K562 (cell line): Measurements from ENCODE around the gene PIP4K2A. TPM values are rescaled to one million over a fixed set of nuclear protein-coding genes. Genes with fewer than 3 reads are reported as not detected.

Experiments used
- ATAC-seq: fragments of 200-7000 bp; cut with Tn5 transposase; 3 replicates; pipeline ENCODE4 v1.9.1; 2020; ENCODE audit warnings: moderate library complexity
- BruUV-seq: library from RNA; stranded (reverse); fragments of 400-500 nt; replicated peaks from 2 replicates; lab custom pipeline; 2021; lab: Mats Ljungman, UMichigan
- CTCF ChIA-PET: fragments of 300-600 bp; formaldehyde crosslinking; extraction: SDS; loops from one replicate; lab custom pipeline; 2021; ENCODE audit warnings: low intra/inter-chr PET ratio; lab: Yijun Ruan, JAX
- POLR2A ChIA-PET: fragments of 300-600, 350-650 bp; sonication (Branson Sonifier 250); formaldehyde crosslinking; extraction: SDS; loops from one replicate; lab custom pipeline; 2021; ENCODE audit warnings: antibody characterized with exemption, inconsistent platforms; lab: Yijun Ruan, JAX
- DNase-seq, 4 experiments: peaks; one replicate each; pipeline versions ENCODE4 v3.0.0 to v3.0.0-alpha.2; 2011 to 2018; ENCODE audit warnings: low spot score in 3 of 4, mixed read lengths in 3 of 4; ENCODE audit errors: extremely low read depth in 1 of 4
- FAIRE-seq: peaks from 2 replicates; lab custom pipeline; 2011; peaks lifted over from hg19 to GRCh38; lab: Jason Lieb, UNC
- H2AFZ ChIP-seq: 2 replicates; pipeline ENCODE4 v1.6.0; 2011; ENCODE audit warnings: low read depth, low read length, control low read depth, inconsistent platforms
- H3K27ac ChIP-seq: fragments of 200-600 bp; 3 replicates; pipeline ENCODE4 v1.8.0; 2011; ENCODE audit warnings: low read depth, mild to moderate bottlenecking, control low read depth, inconsistent platforms, low read length, moderate library complexity, mixed read lengths; ENCODE audit errors: extremely low read depth
- H3K27me3 ChIP-seq, 2 experiments: fragments of 300-600 bp in 1 of 2; 2 replicates in 1 of 2; 3 replicates in 1 of 2; pipeline versions ENCODE4 v1.6.0 to v1.8.0; 2011; ENCODE audit warnings: inconsistent platforms in 2 of 2, low read length in 2 of 2, mild to moderate bottlenecking in 1 of 2, mixed read lengths in 1 of 2, moderate library complexity in 1 of 2; ENCODE audit not compliant: control insufficient read depth in 2 of 2, insufficient read depth in 2 of 2
- H3K36me3 ChIP-seq: fragments of 300-600 bp; 3 replicates; pipeline ENCODE4 v1.8.0; 2011; ENCODE audit warnings: mild to moderate bottlenecking, low read length, inconsistent platforms; ENCODE audit not compliant: control insufficient read depth, insufficient read depth
- H3K4me1 ChIP-seq, 2 experiments: fragments of 200-600 bp in 1 of 2; replicated peaks in 1 of 2; 2 replicates in 1 of 2; 3 replicates in 1 of 2; pipeline versions ENCODE4 v1.5.1 to v1.8.0; 2011; ENCODE audit warnings: inconsistent platforms in 2 of 2, low read length in 2 of 2, mild to moderate bottlenecking in 1 of 2, mixed read lengths in 1 of 2, moderate library complexity in 1 of 2; ENCODE audit not compliant: control insufficient read depth in 2 of 2, insufficient read depth in 2 of 2
- H3K4me2 ChIP-seq: 2 replicates; pipeline ENCODE4 v1.6.1; 2011; ENCODE audit warnings: low read length, control low read depth, inconsistent platforms, mixed read lengths; ENCODE audit not compliant: insufficient read depth
- H3K4me3 ChIP-seq: fragments of 200-600 bp; sonication (generic), shearing (Covaris generic); 2 replicates; pipeline ENCODE4 v1.5.1; 2016; ENCODE audit warnings: control low read depth, inconsistent platforms
- H3K79me2 ChIP-seq: fragments of 200-600 bp; 3 replicates; pipeline ENCODE4 v1.8.0; 2011; ENCODE audit warnings: low read length, inconsistent platforms; ENCODE audit not compliant: control insufficient read depth, insufficient read depth
- H3K9ac ChIP-seq, 2 experiments: 2 replicates each; pipeline versions ENCODE4 v1.6.0 to v1.6.1; 2011; ENCODE audit warnings: low read depth in 2 of 2, low read length in 2 of 2, control low read depth in 1 of 2, inconsistent platforms in 1 of 2, mild to moderate bottlenecking in 1 of 2, mixed read lengths in 1 of 2; ENCODE audit not compliant: insufficient read depth in 1 of 2
- H3K9me1 ChIP-seq: one replicate; pipeline ENCODE4 v1.6.0; 2011; ENCODE audit warnings: inconsistent platforms, mild to moderate bottlenecking, low read length, moderate library complexity; ENCODE audit not compliant: control insufficient read depth, insufficient read depth
- H3K9me3 ChIP-seq: replicated peaks from 2 replicates; pipeline ENCODE4 v1.5.1; 2011; ENCODE audit warnings: low read depth, low read length, inconsistent platforms; ENCODE audit not compliant: control insufficient read depth, insufficient read depth
- H4K20me1 ChIP-seq: replicated peaks from 2 replicates; pipeline ENCODE4 v1.6.1; 2011; ENCODE audit warnings: low read length, inconsistent platforms, mixed read lengths; ENCODE audit not compliant: control insufficient read depth, insufficient read depth
- MECOM ChIP-seq: fragments of 250-450 bp; sonication (Bioruptor Pico); IDR thresholded peaks from 2 replicates; pipeline ENCODE4 v1.8.0; 2022; ENCODE audit warnings: inconsistent platforms
- MYC ChIP-seq, 2 experiments: fragments of 250-450 bp in 1 of 2; sonication (Bioruptor Pico) in 1 of 2; IDR thresholded peaks; 2 replicates each; pipeline versions ENCODE4 v1.5.1 to v1.6.1; 2012 to 2021; ENCODE audit warnings: low read depth in 2 of 2, borderline replicate concordance in 1 of 2, improper control_type of control experiment in 1 of 2, low read length in 1 of 2, mild to moderate bottlenecking in 1 of 2, moderate library complexity in 1 of 2
- NRF1 ChIP-seq, 2 experiments: fragments of 450-650 bp; IDR thresholded peaks in 1 of 2; conservative IDR thresholded peaks in 1 of 2; 2 replicates each; pipeline ENCODE4 v1.6.1; 2014; ENCODE audit warnings: mild to moderate bottlenecking in 2 of 2
- ZNF3 ChIP-seq: fragments of 250-450 bp; sonication (Bioruptor Pico); IDR thresholded peaks from 2 replicates; pipeline ENCODE4 v1.5.0; 2021; ENCODE audit warnings: mild to moderate bottlenecking, moderate library complexity
- ZNF766 ChIP-seq: fragments of 200-800 bp; sonication (Bioruptor generic); conservative IDR thresholded peaks from 2 replicates; pipeline ENCODE4 v1.6.1; 2016; ENCODE audit warnings: missing genetic modification characterization, missing compliant biosample characterization
- WGBS: fragments of 100-300 bp; shearing (Covaris generic); methylation state at CpG from one replicate; pipeline ENCODE4 v1.1.6; 2016; ENCODE audit warnings: low coverage, mixed read lengths; ENCODE audit not compliant: insufficient coverage; ENCODE audit errors: missing lambda C conversion rate; 5-methylcytosine and 5-hydroxymethylcytosine counted together
- in situ Hi-C: fragments of 300-500 bp; cut with MboI; formaldehyde crosslinking; loops from 4 replicates; pipeline ENCODE4 v1.15.0; 2018; ENCODE audit warnings: inconsistent platforms, mixed read lengths
- intact Hi-C: fragments of 100-400 bp; cut with micrococcal nuclease; formaldehyde crosslinking; loops from 2 replicates; pipeline ENCODE4 v1.14.2; 2022
- polyA plus RNA-seq, 8 experiments: library from polyadenylated mRNA; depleted of rRNA in 4 of 8; stranded (reverse) in 5 of 8; unstranded in 3 of 8; fragments of >200 nt; fragmentation: Nextera tagmentation in 2 of 8; fragmentation: Illumina TruSeq in 1 of 8; extraction: Ambion mirVana in 2 of 8; extraction: Trizol in 1 of 8; gene quantifications; 2 replicates each; pipeline versions ENCODE4 v1.2.1 to v1.2.3, GENCODE V29; 2011 to 2014; ENCODE audit warnings: inconsistent platforms in 1 of 8, missing spikeins in 1 of 8
- total RNA-seq, 7 experiments: library from RNA; depleted of rRNA in 6 of 7; stranded (reverse); fragments of >200 nt in 6 of 7; fragmentation: Illumina TruSeq in 2 of 7; extraction: Trizol in 2 of 7; gene quantifications; 2 replicates each; pipeline versions ENCODE4 v1.2.1 to v1.2.3, GENCODE V29; 2011 to 2021; ENCODE audit warnings: low replicate concordance in 1 of 7
- TF ChIP-seq, protein P1 (sequence below): fragments of 250-450 bp; sonication (Bioruptor Pico); IDR thresholded peaks from 2 replicates; pipeline ENCODE4 v1.8.0; 2022; ENCODE audit warnings: inconsistent platforms, mild to moderate bottlenecking, moderate library complexity, borderline replicate concordance
- TF ChIP-seq, protein P2 (sequence below): fragments of 450-650 bp; IDR thresholded peaks from 2 replicates; pipeline ENCODE4 v1.7.0; 2016; ENCODE audit warnings: borderline replicate concordance
- TF ChIP-seq, protein P3 (sequence below): fragments of 450-650 bp; conservative IDR thresholded peaks from 2 replicates; pipeline ENCODE4 v1.6.1; 2016; ENCODE audit warnings: missing genetic modification characterization, low read depth, mild to moderate bottlenecking, control low read depth, missing compliant biosample characterization

PIP4K2A gene
- total and polyA plus RNA-seq, 9 of the 15 experiments (the other 6 are each of a cell fraction or from before 2014, with no cell fraction given), result 35.6 to 117 (median 71.9) TPM

DNA sequence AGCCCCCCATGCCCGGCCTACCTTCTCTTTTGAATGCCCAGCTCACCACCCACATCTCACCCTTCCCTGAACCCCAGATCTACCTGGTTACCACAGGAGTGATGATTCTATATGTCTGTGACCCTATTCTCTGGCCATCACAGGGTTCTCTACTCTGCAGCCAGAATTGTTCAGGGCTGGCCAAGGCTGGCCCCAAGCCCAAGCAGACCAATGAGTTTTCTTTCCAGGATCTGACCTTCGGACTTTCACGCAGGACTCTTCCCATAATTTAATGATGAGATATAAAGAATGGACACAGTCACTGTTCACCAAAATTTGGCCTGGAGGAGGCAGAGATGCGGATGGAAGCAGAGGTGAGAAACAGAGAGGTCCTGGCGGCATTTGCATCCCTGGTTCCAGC lies 72.6 kb downstream of the PIP4K2A start (continued):
- TF ChIP-seq MYC (IDR thresholded peaks at IDR 0.05; ENCODE audit: low read depth, low read length), result no peak
- TF ChIP-seq MYC (CRISPR knock-in tag; IDR thresholded peaks at IDR 0.05; ENCODE audit: borderline replicate concordance, low read depth), result no peak
- no peak for TF ChIP-seq ZNF3 (CRISPR knock-in tag)
- no peak for TF ChIP-seq NRF1 (conservative IDR thresholded peaks at IDR 0.05 in 1 of 2, IDR thresholded peaks at IDR 0.05 in 1 of 2)
- TF ChIP-seq, protein P1, sequence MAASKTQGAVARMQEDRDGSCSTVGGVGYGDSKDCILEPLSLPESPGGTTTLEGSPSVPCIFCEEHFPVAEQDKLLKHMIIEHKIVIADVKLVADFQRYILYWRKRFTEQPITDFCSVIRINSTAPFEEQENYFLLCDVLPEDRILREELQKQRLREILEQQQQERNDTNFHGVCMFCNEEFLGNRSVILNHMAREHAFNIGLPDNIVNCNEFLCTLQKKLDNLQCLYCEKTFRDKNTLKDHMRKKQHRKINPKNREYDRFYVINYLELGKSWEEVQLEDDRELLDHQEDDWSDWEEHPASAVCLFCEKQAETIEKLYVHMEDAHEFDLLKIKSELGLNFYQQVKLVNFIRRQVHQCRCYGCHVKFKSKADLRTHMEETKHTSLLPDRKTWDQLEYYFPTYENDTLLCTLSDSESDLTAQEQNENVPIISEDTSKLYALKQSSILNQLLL (CRISPR knock-in tag), result no peak
- TF ChIP-seq, protein P2, sequence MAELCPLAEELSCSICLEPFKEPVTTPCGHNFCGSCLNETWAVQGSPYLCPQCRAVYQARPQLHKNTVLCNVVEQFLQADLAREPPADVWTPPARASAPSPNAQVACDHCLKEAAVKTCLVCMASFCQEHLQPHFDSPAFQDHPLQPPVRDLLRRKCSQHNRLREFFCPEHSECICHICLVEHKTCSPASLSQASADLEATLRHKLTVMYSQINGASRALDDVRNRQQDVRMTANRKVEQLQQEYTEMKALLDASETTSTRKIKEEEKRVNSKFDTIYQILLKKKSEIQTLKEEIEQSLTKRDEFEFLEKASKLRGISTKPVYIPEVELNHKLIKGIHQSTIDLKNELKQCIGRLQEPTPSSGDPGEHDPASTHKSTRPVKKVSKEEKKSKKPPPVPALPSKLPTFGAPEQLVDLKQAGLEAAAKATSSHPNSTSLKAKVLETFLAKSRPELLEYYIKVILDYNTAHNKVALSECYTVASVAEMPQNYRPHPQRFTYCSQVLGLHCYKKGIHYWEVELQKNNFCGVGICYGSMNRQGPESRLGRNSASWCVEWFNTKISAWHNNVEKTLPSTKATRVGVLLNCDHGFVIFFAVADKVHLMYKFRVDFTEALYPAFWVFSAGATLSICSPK, result no peak
- no peak for TF ChIP-seq MECOM (CRISPR knock-in tag)

DNA sequence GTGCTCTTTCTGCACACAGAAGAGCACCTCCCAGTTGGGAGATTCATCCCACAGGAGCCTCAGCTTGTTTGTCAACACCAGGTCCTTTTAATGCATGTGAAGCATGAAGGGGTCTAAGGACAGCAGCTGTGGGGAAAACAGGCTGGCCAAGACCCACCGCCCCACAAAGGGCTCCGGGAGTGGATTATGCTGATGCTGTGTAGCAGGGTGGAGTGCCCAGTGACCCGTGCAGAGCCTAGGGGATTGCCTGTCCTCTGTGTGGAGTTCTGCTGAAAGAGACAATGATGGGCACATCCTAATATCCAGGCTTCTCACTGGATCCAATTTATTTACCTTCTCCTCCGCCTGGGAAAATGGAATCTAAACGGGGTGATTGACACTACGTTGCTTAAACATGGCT lies 74.0 kb downstream of the PIP4K2A start:
- H3K36me3 ChIP-seq, result no peaks in the 10 kb centered on the region
- CTCF ChIA-PET, result no interaction called here
- H3K9ac ChIP-seq, result no peak overlapping the region
- 89% methylated on average over 6 of the region's 6 CpGs for WGBS
- DNase-seq, result no peak
- H3K9me3 ChIP-seq, result no peaks in the 10 kb centered on the region
- H2AFZ ChIP-seq, result no peak overlapping the region
- in situ Hi-C loops, result no loop called here
- no peak for TF ChIP-seq ZNF766 (CRISPR knock-in tag)
- TF ChIP-seq, protein P3, sequence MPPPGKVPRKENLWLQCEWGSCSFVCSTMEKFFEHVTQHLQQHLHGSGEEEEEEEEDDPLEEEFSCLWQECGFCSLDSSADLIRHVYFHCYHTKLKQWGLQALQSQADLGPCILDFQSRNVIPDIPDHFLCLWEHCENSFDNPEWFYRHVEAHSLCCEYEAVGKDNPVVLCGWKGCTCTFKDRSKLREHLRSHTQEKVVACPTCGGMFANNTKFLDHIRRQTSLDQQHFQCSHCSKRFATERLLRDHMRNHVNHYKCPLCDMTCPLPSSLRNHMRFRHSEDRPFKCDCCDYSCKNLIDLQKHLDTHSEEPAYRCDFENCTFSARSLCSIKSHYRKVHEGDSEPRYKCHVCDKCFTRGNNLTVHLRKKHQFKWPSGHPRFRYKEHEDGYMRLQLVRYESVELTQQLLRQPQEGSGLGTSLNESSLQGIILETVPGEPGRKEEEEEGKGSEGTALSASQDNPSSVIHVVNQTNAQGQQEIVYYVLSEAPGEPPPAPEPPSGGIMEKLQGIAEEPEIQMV (tag), result no peak
- TF ChIP-seq, all 486 proteins: peak for 0
- H3K4me3 ChIP-seq, result no peak overlapping the region
- BruUV-seq, result no TSS peak
- FAIRE-seq (no peak), ATAC-seq (no peak)
- peaks cover 96% of the 10 kb centered on the region for H3K79me2 ChIP-seq
- H3K27ac ChIP-seq, result no peak overlapping the region
- H3K27me3 ChIP-seq, result no peaks in the 10 kb centered on the region
- peaks cover 11% of the 10 kb centered on the region for H4K20me1 ChIP-seq
- H3K9me1 ChIP-seq, result peaks cover 7% of the 10 kb centered on the region
- intact Hi-C loops, result no loop called here
- POLR2A ChIA-PET, result interaction anchor here (0.7 to 1.4 kb wide), 2 partner anchors 9 to 85 kb away, joined by 3 to 8 read pairs; no protein-coding TSS in a partner anchor
- H3K4me1 ChIP-seq, result peaks cover 10 to 20% of the 10 kb centered on the region in 2 experiments
- H3K4me2 ChIP-seq, result no peak overlapping the region
